ENCODE results near the gene CFI. TPM values are rescaled to one million over a fixed set of nuclear protein-coding genes. Genes with fewer than 3 reads are reported as not detected.
A peak's percentile ranks its signal among the peaks of the same experiment; 100 is the strongest.

The CFI gene
- total and polyA plus RNA-seq, 4 donors: 7.5 to 88.3 (median 30.8) TPM

- Histone ChIP-seq H3K4me1 (ENCODE audit: control insufficient read depth, insufficient read depth, low read length) (no peaks in the 10 kb centered on the region), H3K27me3 (ENCODE audit: control insufficient read depth, insufficient read depth, low read length) (no peaks in the 10 kb centered on the region), H3K27ac (ENCODE audit: low read depth, low read length) (no peak overlapping the region), H3K9me3 (ENCODE audit: control insufficient read depth, insufficient read depth, low read length) (no peaks in the 10 kb centered on the region), H3K36me3 (ENCODE audit: control insufficient read depth, insufficient read depth, low read length) (no peaks in the 10 kb centered on the region), H3K4me3 (ENCODE audit: low read depth, low read length) (no peak overlapping the region)
- DNase-seq (ENCODE audit: low read depth in 4 of 6, low spot score in 6 of 6): no peak
Observed at GRCh38 chr4:109722357-109722756, 79.4 kb downstream of the CFI start.

GRCh38 chr4:109721033-109721432 lies 80.8 kb downstream of the CFI start:
- Histone ChIP-seq H3K27ac (ENCODE audit: low read depth, low read length) (no peak overlapping the region), H3K4me1 (ENCODE audit: control insufficient read depth, insufficient read depth, low read length) (no peaks in the 10 kb centered on the region), H3K9me3 (ENCODE audit: control insufficient read depth, insufficient read depth, low read length) (no peaks in the 10 kb centered on the region), H3K4me3 (ENCODE audit: low read depth, low read length) (no peak overlapping the region), H3K27me3 (ENCODE audit: control insufficient read depth, insufficient read depth, low read length) (no peaks in the 10 kb centered on the region), H3K36me3 (ENCODE audit: control insufficient read depth, insufficient read depth, low read length) (no peaks in the 10 kb centered on the region)
- 89% methylated on average over 4 of the region's 7 CpGs for WGBS (ENCODE audit: insufficient coverage)
- DNase-seq (ENCODE audit: low read depth in 4 of 6, low spot score in 6 of 6): no peak

GRCh38 chr4:109719604-109720003 lies 82.2 kb downstream of the CFI start:
- H3K27me3 ChIP-seq (ENCODE audit: control insufficient read depth, insufficient read depth, low read length): no peaks in the 10 kb centered on the region
- H3K4me3 ChIP-seq (ENCODE audit: low read depth, low read length): no peak overlapping the region
- DNase-seq (ENCODE audit: low read depth in 4 of 6, low spot score in 6 of 6): no peak
- no peaks in the 10 kb centered on the region for H3K4me1 ChIP-seq (ENCODE audit: control insufficient read depth, insufficient read depth, low read length)
- H3K27ac ChIP-seq (ENCODE audit: low read depth, low read length): no peak overlapping the region
- H3K9me3 ChIP-seq (ENCODE audit: control insufficient read depth, insufficient read depth, low read length): no peaks in the 10 kb centered on the region
- H3K36me3 ChIP-seq (ENCODE audit: control insufficient read depth, insufficient read depth, low read length): no peaks in the 10 kb centered on the region
- no CpG with 5 or more reads among the region's 4 CpGs for WGBS (ENCODE audit: insufficient coverage)

- WGBS (ENCODE audit: insufficient coverage): no CpG with 5 or more reads among the region's 1 CpG
- no peaks in the 10 kb centered on the region for H3K36me3 ChIP-seq (ENCODE audit: control insufficient read depth, insufficient read depth, low read length)
- H3K4me1 ChIP-seq (ENCODE audit: control insufficient read depth, insufficient read depth, low read length): no peaks in the 10 kb centered on the region
- DNase-seq (ENCODE audit: low read depth in 4 of 6, low spot score in 6 of 6): no peak
- no peak overlapping the region for H3K27ac ChIP-seq (ENCODE audit: low read depth, low read length)
- no peaks in the 10 kb centered on the region for H3K9me3 ChIP-seq (ENCODE audit: control insufficient read depth, insufficient read depth, low read length)
- H3K4me3 ChIP-seq (ENCODE audit: low read depth, low read length): no peak overlapping the region
- no peaks in the 10 kb centered on the region for H3K27me3 ChIP-seq (ENCODE audit: control insufficient read depth, insufficient read depth, low read length)
Observed at GRCh38 chr4:109718759-109719158, 83.0 kb downstream of the CFI start.

- Histone ChIP-seq H3K4me3 (ENCODE audit: low read depth, low read length) (no peak overlapping the region), H3K27me3 (ENCODE audit: control insufficient read depth, insufficient read depth, low read length) (no peaks in the 10 kb centered on the region), H3K9me3 (ENCODE audit: control insufficient read depth, insufficient read depth, low read length) (no peaks in the 10 kb centered on the region), H3K27ac (ENCODE audit: low read depth, low read length) (no peak overlapping the region), H3K4me1 (ENCODE audit: control insufficient read depth, insufficient read depth, low read length) (no peaks in the 10 kb centered on the region), H3K36me3 (ENCODE audit: control insufficient read depth, insufficient read depth, low read length) (no peaks in the 10 kb centered on the region)
- no CpG with 5 or more reads among the region's 3 CpGs for WGBS (ENCODE audit: insufficient coverage)
- DNase-seq (ENCODE audit: low read depth in 4 of 6, low spot score in 6 of 6): no peak
Observed at GRCh38 chr4:109713500-109713899, 88.3 kb downstream of the CFI start.

GRCh38 chr4:109708990-109709389 lies 92.8 kb downstream of the CFI start:
- Histone ChIP-seq H3K4me3 (ENCODE audit: low read depth, low read length) (no peak overlapping the region), H3K27me3 (ENCODE audit: control insufficient read depth, insufficient read depth, low read length) (no peaks in the 10 kb centered on the region), H3K4me1 (ENCODE audit: control insufficient read depth, insufficient read depth, low read length) (no peaks in the 10 kb centered on the region), H3K36me3 (ENCODE audit: control insufficient read depth, insufficient read depth, low read length) (no peaks in the 10 kb centered on the region), H3K9me3 (ENCODE audit: control insufficient read depth, insufficient read depth, low read length) (no peaks in the 10 kb centered on the region), H3K27ac (ENCODE audit: low read depth, low read length) (no peak overlapping the region)
- WGBS (ENCODE audit: insufficient coverage): 88% methylated on average over 1 of the region's 1 CpG
- DNase-seq (ENCODE audit: low read depth in 4 of 6, low spot score in 6 of 6): no peak

GRCh38 chr4:109708435-109708834 lies 93.4 kb downstream of the CFI start:
- H3K4me3 ChIP-seq (ENCODE audit: low read depth, low read length): no peak overlapping the region
- peaks cover 2% of the 10 kb centered on the region for H3K4me1 ChIP-seq (ENCODE audit: control insufficient read depth, insufficient read depth, low read length)
- H3K27ac ChIP-seq (ENCODE audit: low read depth, low read length): no peak overlapping the region
- H3K9me3 ChIP-seq (ENCODE audit: control insufficient read depth, insufficient read depth, low read length): no peaks in the 10 kb centered on the region
- DNase-seq (ENCODE audit: low read depth in 4 of 6, low spot score in 6 of 6): no peak
- no peaks in the 10 kb centered on the region for H3K36me3 ChIP-seq (ENCODE audit: control insufficient read depth, insufficient read depth, low read length)
- H3K27me3 ChIP-seq (ENCODE audit: control insufficient read depth, insufficient read depth, low read length): no peaks in the 10 kb centered on the region
- WGBS (ENCODE audit: insufficient coverage): no CpG with 5 or more reads among the region's 2 CpGs

GRCh38 chr4:109703664-109704361 lies 98.0 kb downstream of the CFI start:
- peak in 1 of 6 donors; percentile 34 for DNase-seq (ENCODE audit: low read depth in 4 of 6, low spot score in 6 of 6)
- WGBS (ENCODE audit: insufficient coverage): 0% methylated on average over 5 of the region's 11 CpGs
- no peaks in the 10 kb centered on the region for H3K27me3 ChIP-seq (ENCODE audit: control insufficient read depth, insufficient read depth, low read length)
- peak overlapping the region; percentile 91 for H3K27ac ChIP-seq (ENCODE audit: low read depth, low read length)
- peak overlapping the region; percentile 90 for H3K4me3 ChIP-seq (ENCODE audit: low read depth, low read length)
- H3K9me3 ChIP-seq (ENCODE audit: control insufficient read depth, insufficient read depth, low read length): no peaks in the 10 kb centered on the region
- peaks cover 17% of the 10 kb centered on the region for H3K4me1 ChIP-seq (ENCODE audit: control insufficient read depth, insufficient read depth, low read length)
- H3K36me3 ChIP-seq (ENCODE audit: control insufficient read depth, insufficient read depth, low read length): no peaks in the 10 kb centered on the region

- Histone ChIP-seq H3K27ac (ENCODE audit: low read depth, low read length) (peak within 1 kb of the TSS; percentile 91), H3K36me3 (ENCODE audit: control insufficient read depth, insufficient read depth, low read length) (no peaks in the 10 kb centered on the region), H3K27me3 (ENCODE audit: control insufficient read depth, insufficient read depth, low read length) (no peaks in the 10 kb centered on the region), H3K4me3 (ENCODE audit: low read depth, low read length) (peak within 1 kb of the TSS; percentile 90), H3K4me1 (ENCODE audit: control insufficient read depth, insufficient read depth, low read length) (peaks cover 17% of the 10 kb centered on the region), H3K9me3 (ENCODE audit: control insufficient read depth, insufficient read depth, low read length) (no peaks in the 10 kb centered on the region)
- WGBS (ENCODE audit: insufficient coverage): under 1% methylated on average over 72 of the region's 72 CpGs
- peak; percentile 26 to 89 (median 52) for DNase-seq (ENCODE audit: low read depth in 4 of 6, low spot score in 6 of 6)
Observed at GRCh38 chr4:109702950-109703663, 98.7 kb downstream of the CFI start, which contains the start of gene CASP6. CASP6 (minus strand) TSS chr4:109703445; CDS start chr4:109703395, 50 bp downstream.

Measured in spinal cord (tissue), 10 donors.